GM13977 (cell line): ENCODE measurements around the gene PRKD1.
"Not testable (repeated sequence)": the region's sequence is repeated elsewhere in the genome, so short reads cannot be mapped to it uniquely, and the experiment has no call there.

Experiments
- DNase-seq: peaks from one replicate; pipeline ENCODE4 v3.0.0; 2012; ENCODE audit warnings: low spot score
- CTCF ChIP-seq: IDR thresholded peaks from 2 replicates; pipeline ENCODE4 v1.5.1; 2012; ENCODE audit warnings: mild to moderate bottlenecking, control low read depth; ENCODE audit not compliant: insufficient read depth; ENCODE audit errors: extremely low read depth, missing control alignments
- in situ Hi-C: fragments of 300-500 bp; cut with MboI; formaldehyde crosslinking; loops from one replicate; pipeline ENCODE4 v1.12.0; 2022; ENCODE audit warnings: low sequenced_read_pairs, low pct_unique_long_range_greater_than_20kb, mixed read lengths, inconsistent platforms; ENCODE audit not compliant: unreplicated experiment

PRKD1 gene

DNA sequence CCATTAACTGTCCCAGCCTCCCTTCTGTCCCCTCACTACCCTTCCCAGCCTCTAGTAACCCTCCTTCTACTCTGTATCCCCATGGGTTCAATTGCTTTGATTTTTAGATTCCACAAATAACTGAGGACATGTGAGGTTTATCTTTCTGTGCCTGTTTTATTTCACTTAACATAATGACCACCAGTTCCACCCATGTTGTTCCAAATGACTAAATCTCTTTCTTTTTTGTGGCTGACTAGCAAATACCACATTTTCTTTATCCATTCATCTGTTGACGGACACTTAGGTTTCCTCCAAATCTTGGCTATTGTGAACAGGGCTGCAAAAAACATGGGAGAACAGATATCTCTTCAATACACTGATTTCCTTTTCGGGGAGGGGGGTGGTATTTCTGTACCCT lies 65.7 kb downstream of the PRKD1 start:
- in situ Hi-C loops: no loop called here
- TF ChIP-seq CTCF: no peak
- DNase-seq: no peak

GRCh38 chr14:29858299-29858698 lies 69.3 kb downstream of the PRKD1 start:
- in situ Hi-C loops: no loop called here
- TF ChIP-seq CTCF: no peak

GRCh38 chr14:29857551-29857950 lies 70.1 kb downstream of the PRKD1 start:
- no peak for TF ChIP-seq CTCF
- in situ Hi-C loops: no loop called here
- no peak for DNase-seq

More at GRCh38 chr14:29858299-29858698, 69.3 kb downstream of the PRKD1 start:
- no peak for DNase-seq

DNA sequence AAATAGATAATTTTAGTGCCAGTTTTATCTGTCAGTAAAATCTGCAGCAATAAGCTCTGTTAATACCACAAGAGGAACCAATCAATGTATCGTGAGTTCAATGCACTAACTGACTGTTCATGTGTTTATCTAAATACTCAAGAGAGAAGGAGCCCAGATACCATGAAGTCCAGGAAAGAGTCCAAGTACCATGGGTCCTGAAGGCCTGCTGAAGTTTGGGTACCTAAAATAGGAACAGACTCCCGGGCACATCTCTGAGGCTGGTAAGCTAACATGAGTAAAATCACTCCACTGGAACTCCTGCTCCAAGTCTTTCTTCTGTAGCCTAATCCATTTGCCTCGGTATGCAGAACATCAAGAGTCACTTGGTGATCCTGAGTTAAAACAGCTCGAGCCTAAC lies 71.1 kb downstream of the PRKD1 start:
- DNase-seq: no peak
- in situ Hi-C loops: no loop called here
- TF ChIP-seq CTCF: no peak

- DNase-seq, in situ Hi-C loops: not testable (repeated sequence)
Observed at GRCh38 chr14:29853691-29854090, 74.0 kb downstream of the PRKD1 start.

- in situ Hi-C loops: no loop called here
- TF ChIP-seq CTCF: no peak
- no peak for DNase-seq
Observed at GRCh38 chr14:29853272-29853671, 74.4 kb downstream of the PRKD1 start.

- TF ChIP-seq CTCF: no peak
- DNase-seq: no peak
- in situ Hi-C loops: no loop called here
Observed at GRCh38 chr14:29851397-29851796, 76.2 kb downstream of the PRKD1 start.
